ENCODE data around the gene LAPTM5. TPM values are rescaled to one million over a fixed set of nuclear protein-coding genes. Genes with fewer than 3 reads are reported as not detected.

LAPTM5 gene
- total RNA-seq, 1 experiment from 2014 or later = 1.5 TPM

DNA sequence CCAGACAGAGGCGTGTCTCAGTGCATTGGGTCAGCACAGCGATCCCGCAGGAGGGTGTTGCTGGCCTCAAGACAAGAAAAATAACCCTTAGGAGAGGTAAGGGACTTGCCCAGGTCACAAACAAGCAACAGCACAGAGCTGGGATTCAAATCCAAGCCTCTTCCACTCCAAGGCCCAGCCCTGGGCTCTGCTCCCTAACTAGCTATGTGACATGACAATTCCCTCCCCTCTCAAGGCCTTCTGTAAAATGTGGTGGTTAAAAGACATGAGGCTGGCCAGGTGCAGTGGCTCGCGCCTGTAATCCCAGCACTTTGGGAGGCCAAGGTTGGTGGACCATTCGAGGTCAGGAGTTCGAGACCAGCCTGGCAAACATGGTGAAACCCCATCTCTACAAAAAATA is 28.1 kb upstream of the LAPTM5 start (continued):
- TF ChIP-seq, protein P1, sequence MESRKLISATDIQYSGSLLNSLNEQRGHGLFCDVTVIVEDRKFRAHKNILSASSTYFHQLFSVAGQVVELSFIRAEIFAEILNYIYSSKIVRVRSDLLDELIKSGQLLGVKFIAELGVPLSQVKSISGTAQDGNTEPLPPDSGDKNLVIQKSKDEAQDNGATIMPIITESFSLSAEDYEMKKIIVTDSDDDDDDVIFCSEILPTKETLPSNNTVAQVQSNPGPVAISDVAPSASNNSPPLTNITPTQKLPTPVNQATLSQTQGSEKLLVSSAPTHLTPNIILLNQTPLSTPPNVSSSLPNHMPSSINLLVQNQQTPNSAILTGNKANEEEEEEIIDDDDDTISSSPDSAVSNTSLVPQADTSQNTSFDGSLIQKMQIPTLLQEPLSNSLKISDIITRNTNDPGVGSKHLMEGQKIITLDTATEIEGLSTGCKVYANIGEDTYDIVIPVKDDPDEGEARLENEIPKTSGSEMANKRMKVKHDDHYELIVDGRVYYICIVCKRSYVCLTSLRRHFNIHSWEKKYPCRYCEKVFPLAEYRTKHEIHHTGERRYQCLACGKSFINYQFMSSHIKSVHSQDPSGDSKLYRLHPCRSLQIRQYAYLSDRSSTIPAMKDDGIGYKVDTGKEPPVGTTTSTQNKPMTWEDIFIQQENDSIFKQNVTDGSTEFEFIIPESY (IDR thresholded peaks at IDR 0.05; ENCODE audit: extremely low read depth, insufficient replicate concordance, low read length) = no peak
- TF ChIP-seq, protein P2, sequence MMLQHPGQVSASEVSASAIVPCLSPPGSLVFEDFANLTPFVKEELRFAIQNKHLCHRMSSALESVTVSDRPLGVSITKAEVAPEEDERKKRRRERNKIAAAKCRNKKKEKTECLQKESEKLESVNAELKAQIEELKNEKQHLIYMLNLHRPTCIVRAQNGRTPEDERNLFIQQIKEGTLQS (IDR thresholded peaks at IDR 0.05) = no peak
- no peak for TF ChIP-seq ZFX (IDR thresholded peaks at IDR 0.05)
- TF ChIP-seq TCF7L2 (IDR thresholded peaks at IDR 0.05; ENCODE audit: borderline replicate concordance, extremely low read depth, insufficient read depth, insufficient read length) = no peak
- no peak for TF ChIP-seq ZNF274 (IDR thresholded peaks at IDR 0.05; ENCODE audit: low read depth, low read length)

DNA sequence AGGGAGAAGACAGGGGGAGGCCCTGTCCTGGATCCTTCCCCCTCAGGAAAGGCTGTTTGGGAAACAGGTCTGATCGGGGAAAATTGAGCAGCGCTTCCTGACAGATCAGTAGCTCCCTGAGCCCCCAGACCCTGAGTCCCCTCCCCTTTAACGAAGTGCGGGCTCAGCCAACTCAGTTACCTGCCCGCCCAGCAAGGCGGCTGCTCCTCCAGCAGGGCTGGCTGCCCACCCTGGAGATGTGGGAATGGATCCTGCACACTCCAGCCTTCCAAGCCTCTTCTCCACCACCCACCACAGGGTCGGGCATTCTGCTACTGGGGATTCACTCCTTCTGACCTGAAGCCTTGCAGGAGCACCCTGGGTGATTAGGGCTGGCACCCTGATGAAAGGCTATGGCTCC is 27.6 kb upstream of the LAPTM5 start:
- H3K9me2 ChIP-seq (ENCODE audit: insufficient read depth) = no peaks in the 10 kb centered on the region
- H2AFZ ChIP-seq (ENCODE audit: low read depth, low read length, poor library complexity, severe bottlenecking) = no peak overlapping the region
- H3K9me3 ChIP-seq (ENCODE audit: control insufficient read depth in 1 of 2, insufficient read depth in 1 of 2, low read depth in 1 of 2, low read length in 2 of 2) = no peaks in the 10 kb centered on the region
- no peaks in the 10 kb centered on the region for H3K27me3 ChIP-seq (ENCODE audit: insufficient read depth, low read length)
- H3K9ac ChIP-seq (ENCODE audit: low read length) = no peak overlapping the region
- H3K4me2 ChIP-seq (ENCODE audit: low read length) = no peak overlapping the region
- H3K79me2 ChIP-seq (ENCODE audit: insufficient read depth, low read length) = no peaks in the 10 kb centered on the region
- BruUV-seq (replicated peaks) = no TSS peak
- CTCF ChIA-PET = interaction anchor here (6.3 kb wide), 1 partner anchor 127 kb away, joined by 95 read pairs; no protein-coding TSS in a partner anchor
- peaks cover 14 to 22% of the 10 kb centered on the region in 2 experiments; a peak in 3 of 4 replicates for H3K4me1 ChIP-seq (ENCODE audit: control insufficient read depth in 1 of 2, insufficient read depth in 2 of 2, low read length in 2 of 2)
- intact Hi-C loops (cut with micrococcal nuclease) = no loop called here
- POLR2A ChIA-PET = no interaction called here
- no peak overlapping the region for H3K27ac ChIP-seq (ENCODE audit: low read depth, low read length)
- ATAC-seq (no peak), DNase-seq (ENCODE audit: low read depth, low spot score) (no peak)
- H3K4me3 ChIP-seq (replicated peaks in 1 of 2; ENCODE audit: low read depth in 1 of 2, low read length in 2 of 2) = no peak overlapping the region
- RAD21 ChIA-PET (ENCODE audit: low non-redundant PET in 1 of 2, low total read pairs in 2 of 2, uncharacterized antibody in 2 of 2, unreplicated experiment in 2 of 2) = no interaction called here
- TF ChIP-seq POLR2A (IDR thresholded peaks at IDR 0.05; ENCODE audit: borderline replicate concordance, extremely low read depth, insufficient read depth, insufficient read length) (no peak), SIN3A (IDR thresholded peaks at IDR 0.05; ENCODE audit: low read depth) (no peak), YY1 (IDR thresholded peaks at IDR 0.05; ENCODE audit: extremely low read depth, insufficient replicate concordance, low read depth, low read length) (no peak), EZH2 (IDR thresholded peaks at IDR 0.05) (no peak), EZH2phosphoT487 (IDR thresholded peaks at IDR 0.05; ENCODE audit: borderline replicate concordance) (no peak), ELF1 (IDR thresholded peaks at IDR 0.05; ENCODE audit: borderline replicate concordance, low read depth) (no peak)
- TF ChIP-seq, protein P2 (IDR thresholded peaks at IDR 0.05) = no peak
- TF ChIP-seq, protein P3, sequence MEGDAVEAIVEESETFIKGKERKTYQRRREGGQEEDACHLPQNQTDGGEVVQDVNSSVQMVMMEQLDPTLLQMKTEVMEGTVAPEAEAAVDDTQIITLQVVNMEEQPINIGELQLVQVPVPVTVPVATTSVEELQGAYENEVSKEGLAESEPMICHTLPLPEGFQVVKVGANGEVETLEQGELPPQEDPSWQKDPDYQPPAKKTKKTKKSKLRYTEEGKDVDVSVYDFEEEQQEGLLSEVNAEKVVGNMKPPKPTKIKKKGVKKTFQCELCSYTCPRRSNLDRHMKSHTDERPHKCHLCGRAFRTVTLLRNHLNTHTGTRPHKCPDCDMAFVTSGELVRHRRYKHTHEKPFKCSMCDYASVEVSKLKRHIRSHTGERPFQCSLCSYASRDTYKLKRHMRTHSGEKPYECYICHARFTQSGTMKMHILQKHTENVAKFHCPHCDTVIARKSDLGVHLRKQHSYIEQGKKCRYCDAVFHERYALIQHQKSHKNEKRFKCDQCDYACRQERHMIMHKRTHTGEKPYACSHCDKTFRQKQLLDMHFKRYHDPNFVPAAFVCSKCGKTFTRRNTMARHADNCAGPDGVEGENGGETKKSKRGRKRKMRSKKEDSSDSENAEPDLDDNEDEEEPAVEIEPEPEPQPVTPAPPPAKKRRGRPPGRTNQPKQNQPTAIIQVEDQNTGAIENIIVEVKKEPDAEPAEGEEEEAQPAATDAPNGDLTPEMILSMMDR (IDR thresholded peaks at IDR 0.05 in 2 of 3, conservative IDR thresholded peaks at IDR 0.05 in 1 of 3; ENCODE audit: borderline replicate concordance in 1 of 3, insufficient read depth in 1 of 3, low read depth in 2 of 3, low read length in 2 of 3) = no peak
- TF ChIP-seq, protein P1 (IDR thresholded peaks at IDR 0.05; ENCODE audit: extremely low read depth, insufficient replicate concordance, low read length) = no peak
- TF ChIP-seq, protein P4, sequence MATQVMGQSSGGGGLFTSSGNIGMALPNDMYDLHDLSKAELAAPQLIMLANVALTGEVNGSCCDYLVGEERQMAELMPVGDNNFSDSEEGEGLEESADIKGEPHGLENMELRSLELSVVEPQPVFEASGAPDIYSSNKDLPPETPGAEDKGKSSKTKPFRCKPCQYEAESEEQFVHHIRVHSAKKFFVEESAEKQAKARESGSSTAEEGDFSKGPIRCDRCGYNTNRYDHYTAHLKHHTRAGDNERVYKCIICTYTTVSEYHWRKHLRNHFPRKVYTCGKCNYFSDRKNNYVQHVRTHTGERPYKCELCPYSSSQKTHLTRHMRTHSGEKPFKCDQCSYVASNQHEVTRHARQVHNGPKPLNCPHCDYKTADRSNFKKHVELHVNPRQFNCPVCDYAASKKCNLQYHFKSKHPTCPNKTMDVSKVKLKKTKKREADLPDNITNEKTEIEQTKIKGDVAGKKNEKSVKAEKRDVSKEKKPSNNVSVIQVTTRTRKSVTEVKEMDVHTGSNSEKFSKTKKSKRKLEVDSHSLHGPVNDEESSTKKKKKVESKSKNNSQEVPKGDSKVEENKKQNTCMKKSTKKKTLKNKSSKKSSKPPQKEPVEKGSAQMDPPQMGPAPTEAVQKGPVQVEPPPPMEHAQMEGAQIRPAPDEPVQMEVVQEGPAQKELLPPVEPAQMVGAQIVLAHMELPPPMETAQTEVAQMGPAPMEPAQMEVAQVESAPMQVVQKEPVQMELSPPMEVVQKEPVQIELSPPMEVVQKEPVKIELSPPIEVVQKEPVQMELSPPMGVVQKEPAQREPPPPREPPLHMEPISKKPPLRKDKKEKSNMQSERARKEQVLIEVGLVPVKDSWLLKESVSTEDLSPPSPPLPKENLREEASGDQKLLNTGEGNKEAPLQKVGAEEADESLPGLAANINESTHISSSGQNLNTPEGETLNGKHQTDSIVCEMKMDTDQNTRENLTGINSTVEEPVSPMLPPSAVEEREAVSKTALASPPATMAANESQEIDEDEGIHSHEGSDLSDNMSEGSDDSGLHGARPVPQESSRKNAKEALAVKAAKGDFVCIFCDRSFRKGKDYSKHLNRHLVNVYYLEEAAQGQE (IDR thresholded peaks at IDR 0.05; ENCODE audit: low read depth) = no peak
- no peaks in the 10 kb centered on the region for H3K36me3 ChIP-seq (ENCODE audit: control insufficient read depth in 1 of 2, insufficient read depth in 2 of 2, low read length in 2 of 2)
- H4K20me1 ChIP-seq (ENCODE audit: insufficient read depth) = no peaks in the 10 kb centered on the region

Measured in HCT116 (cell line).